COLO829 (cell line): ENCODE data around the gene NBEAL2.
"Not testable (repeated sequence)": the region's sequence is repeated elsewhere in the genome, so short reads cannot be mapped to it uniquely, and the experiment has no call there.

ENCODE experiments used
- DNase-seq: peaks from one replicate; pipeline ENCODE4 v3.0.0; 2012; ENCODE audit warnings: low spot score

The NBEAL2 gene

DNA sequence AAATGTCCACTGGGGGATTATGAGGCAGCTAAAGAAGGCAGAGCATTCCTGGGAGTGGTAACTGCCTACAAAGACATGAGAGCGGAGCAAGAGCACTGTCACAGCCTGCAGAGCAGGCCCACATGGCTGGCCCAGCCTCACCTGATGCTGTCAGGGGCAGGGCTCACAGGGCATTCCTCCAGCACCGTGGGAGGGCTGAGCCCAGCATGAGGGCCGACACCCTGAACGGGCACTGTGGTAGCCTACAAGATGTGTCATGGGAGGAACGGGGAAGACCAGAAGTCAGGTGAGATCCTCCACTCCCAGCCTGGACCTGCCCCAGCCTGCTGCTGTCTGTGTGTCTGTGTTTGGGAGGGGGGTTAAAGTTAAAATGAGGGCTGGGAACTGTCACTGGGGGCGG lies 33.0 kb upstream of the NBEAL2 start:
- DNase-seq = no peak

DNA sequence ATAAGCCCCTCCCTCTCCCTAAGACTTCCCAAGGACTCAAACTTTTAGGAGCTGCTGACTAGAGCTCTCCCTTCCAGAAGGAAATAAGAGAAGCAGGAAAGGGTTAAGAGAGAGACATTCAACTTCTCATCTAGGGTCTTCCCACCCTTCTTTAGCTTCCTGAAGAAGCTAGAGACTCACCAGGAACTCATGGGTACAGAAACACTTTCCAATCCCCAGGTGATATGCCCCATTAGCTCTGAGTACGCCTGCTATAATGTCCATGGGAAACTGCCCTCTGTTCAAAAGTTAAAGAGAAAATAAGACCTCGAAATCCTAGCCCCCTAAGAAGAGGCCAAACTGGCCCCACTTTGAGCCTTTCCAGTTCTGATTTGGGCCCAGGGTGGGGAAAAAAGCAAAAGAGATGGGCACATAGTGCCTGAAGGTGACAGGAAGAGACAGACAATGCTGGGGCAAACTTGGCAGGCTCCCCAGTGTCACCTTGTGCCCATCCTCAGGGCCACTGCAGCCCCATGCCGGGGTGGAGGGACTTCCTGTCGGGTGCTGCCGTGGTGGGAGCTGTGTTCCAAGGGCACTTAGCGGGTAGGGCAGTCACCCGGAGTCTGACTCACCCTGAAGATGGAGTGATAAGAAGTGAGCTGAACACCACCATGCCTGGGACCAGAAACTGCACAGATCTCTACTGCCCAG lies 32.5 kb upstream of the NBEAL2 start:
- no peak for DNase-seq

GRCh38 chr3:46947546-46947901 lies 31.9 kb upstream of the NBEAL2 start:
- DNase-seq = no peak

DNA sequence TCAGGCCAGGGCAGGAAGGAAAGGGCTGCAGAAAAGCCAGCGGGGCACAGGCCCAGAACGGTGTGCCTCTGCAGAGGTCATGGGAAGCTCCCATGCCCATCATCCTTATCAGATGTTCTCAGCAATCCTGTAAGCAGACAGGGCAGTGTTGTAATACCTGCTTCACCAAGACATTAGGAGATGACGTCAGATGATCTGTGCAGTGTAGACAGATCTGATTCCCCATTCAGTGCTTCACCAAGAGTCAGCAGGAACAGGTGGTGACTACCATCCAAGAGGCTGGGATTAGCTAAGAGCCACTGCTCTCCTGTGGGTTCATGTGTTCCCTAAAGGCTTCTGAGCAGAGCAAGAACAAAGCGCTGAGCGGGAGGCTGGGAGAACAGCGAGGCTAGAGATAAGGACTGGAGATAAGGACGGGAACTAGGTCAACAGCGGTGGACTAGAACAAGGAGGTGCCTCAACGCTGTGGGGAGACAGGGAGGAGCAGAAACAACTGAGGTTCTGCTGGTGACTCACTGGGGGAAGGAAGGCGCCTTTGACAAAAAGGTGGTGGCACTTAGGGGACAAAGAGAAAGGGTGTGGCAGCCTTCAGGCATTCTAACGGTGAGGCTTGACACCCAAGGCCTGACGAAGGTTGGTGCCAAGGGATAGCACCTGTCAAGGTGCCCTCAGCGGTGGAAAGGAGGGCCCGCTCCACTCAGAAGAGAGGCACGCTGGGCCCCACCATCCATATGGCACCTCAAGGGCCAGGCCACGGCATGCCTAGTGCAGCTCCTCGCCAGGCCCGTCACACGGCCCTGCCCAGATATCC lies 31.3 kb upstream of the NBEAL2 start:
- no peak for DNase-seq

GRCh38 chr3:46948830-46949671 lies 30.4 kb upstream of the NBEAL2 start:
- DNase-seq = no peak

DNA sequence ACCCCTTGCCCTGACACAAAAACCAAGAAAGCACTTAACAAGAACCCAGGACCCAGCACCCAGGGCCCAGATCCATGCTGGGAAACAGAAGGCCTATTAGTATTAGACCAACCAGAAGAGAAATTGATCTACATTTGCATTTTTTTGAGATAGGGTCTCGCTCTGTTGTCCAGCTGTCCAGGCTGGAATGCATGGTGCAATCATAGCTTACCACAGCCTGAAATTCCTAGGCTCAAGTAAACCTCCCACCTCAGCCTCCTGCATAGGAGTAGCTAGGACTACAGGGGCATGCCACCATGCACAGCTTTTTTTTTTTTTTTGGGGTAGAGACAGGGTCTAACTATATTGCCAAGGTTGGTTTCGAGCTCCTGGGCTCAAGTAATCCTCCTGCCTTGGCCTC lies 29.3 kb upstream of the NBEAL2 start:
- DNase-seq = no peak

DNA sequence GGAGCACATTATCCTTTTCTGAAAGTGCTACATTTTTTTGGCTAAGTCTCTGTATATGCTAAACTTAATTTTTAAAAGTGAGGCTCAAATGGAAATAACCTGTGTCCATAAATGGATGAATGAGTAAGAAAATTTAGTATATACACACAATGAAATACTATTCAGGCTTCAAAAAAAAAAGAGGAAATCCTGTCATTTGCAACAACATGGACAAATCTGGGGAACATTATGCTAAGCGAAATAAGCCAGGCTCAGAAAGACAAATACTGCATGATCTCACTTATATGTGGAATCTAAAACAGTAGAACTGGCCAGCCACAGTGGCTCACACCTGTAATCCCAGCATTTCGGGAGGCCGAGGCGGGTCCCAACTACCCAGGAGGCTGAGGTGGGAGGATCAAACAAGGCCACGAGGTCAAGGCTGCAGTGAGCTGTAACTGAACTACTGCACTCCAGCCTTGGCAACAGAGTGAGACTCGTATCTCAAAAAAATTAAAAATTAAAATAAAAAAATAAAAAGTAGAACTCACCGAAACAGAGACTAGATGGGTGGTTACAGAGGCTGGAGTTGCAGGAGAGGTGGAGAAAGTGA lies 28.7 kb upstream of the NBEAL2 start:
- no peak for DNase-seq

DNA sequence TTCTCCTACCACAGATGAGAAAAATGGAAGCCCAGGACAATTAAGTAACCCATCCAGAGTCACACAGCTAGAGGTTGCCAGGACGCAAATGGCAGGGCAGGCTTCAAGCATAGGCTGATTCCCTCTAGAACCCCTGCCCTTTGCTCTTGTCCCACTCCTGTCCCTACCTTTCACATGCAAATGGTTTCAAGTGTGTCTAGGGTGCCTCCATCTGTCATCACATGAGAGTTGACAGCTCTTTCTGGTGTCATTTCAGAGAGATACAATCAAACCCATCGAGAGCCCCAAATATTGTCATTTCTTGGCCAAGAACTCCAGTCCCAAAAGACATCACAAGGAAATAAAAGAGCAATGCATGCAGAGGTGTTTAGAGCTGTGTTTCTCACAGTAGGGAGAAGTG lies 26.7 kb upstream of the NBEAL2 start:
- no peak for DNase-seq

GRCh38 chr3:46953234-46954010 lies 26.0 kb upstream of the NBEAL2 start:
- no peak for DNase-seq

GRCh38 chr3:46954178-46954577 lies 25.3 kb upstream of the NBEAL2 start:
- DNase-seq = no peak

DNA sequence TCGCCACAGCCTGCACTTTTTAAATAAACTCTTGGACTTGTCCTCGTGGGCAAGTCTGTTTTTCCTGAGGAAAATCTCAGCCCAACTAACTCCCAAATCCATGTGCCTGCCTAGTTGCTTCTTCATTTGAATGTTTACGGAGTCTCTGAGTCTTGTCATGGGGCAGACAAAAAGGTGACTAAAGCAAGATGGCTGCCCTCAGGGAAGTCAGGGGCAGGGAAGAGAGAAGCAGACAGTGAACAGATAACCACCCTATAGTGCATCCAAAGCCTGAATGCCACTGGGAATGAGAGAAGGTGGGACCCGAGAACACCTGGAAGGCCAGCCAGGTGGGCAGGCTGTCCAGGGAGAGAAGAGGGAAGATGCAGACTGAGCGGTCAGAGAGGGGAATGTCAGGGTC lies 24.3 kb upstream of the NBEAL2 start:
- no peak for DNase-seq

- DNase-seq = no peak
Observed at GRCh38 chr3:46955801-46956259, 23.6 kb upstream of the NBEAL2 start.

DNA sequence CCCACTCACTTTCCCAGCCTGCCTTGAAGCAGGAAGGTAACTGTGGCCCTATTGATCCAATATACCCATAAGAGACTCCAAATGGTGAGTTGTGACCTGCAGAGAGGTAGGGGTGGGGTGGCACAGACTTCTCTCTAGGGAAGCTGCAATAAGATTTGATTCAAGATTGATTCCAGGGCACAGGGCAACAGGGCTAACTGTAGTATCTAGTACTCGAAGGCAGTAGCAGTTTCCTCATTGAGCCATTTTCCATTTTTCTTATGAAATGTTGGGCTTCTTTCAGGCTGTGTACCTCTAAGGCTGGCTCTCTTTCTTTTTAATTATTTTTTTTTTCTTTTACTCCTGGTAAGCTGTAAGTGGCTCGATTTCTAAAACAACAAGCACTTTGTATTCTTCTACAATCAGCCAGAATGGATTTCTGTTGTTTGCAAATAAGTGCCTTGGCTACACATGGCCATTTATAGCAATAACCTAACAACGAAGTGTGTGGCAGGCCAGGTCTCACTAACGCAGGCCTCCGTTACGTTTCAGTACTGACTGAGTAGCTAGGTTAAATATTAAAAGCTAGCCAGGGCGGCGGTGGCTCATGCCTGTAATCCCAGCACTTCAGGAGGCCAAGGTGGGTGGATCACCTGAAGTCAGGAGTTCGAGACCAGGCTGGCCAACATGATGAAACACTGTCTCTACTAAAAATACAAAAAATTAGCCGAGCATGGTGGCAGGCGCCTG lies 22.2 kb upstream of the NBEAL2 start:
- DNase-seq = no peak

DNA sequence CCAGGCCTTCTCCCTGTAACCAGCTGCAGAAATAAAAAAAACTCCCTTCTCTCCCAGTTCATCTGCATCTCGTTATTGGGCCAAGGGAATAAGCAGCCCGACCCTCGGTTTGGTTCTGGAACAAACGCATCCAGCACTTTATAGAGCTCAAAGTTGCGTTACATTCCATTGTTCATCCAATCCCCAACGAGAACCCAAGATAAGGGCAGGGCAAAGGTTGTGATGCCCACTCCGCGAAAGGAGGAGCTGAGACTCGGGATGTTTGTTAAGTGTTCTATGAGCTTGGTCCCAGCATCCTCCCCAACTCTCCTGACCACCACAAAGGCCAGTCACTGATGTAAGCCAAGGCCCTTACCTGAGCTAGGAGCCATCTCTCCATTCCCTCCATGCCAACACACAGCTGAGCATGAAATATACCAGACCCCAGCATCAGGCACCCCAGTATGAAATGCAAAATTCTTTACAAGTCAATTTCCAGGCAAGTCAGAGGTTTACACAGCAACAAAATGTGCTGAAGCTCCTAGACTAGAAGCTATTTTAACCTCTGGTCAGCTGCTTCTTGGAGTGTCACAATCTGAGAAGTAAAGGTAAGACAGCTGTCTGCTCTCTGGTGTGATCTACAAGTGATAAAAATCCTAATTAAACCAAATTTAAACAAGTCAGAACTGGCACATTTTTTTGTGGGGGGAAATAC lies 20.9 kb upstream of the NBEAL2 start:
- no peak for DNase-seq

DNA sequence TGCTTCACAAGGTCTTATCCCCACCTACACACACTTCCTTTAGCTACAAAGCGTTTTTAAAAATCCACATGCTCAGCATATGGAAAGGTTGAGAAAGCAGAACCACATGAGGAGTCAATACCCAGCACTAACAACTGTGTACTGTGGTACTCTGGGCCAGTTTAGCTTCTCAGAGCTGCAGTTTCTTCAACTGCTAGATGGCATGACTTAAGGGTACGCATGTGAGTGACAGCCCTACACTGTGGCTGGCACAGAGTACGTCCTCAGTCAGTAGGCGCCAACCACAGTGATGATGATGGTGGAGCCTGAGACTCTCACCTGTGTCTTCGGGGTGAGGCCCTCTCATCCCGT lies 20.3 kb upstream of the NBEAL2 start:
- DNase-seq = no peak

- no peak for DNase-seq
Observed at GRCh38 chr3:46960081-46960701, 19.3 kb upstream of the NBEAL2 start.

GRCh38 chr3:46960835-46961234 lies 18.6 kb upstream of the NBEAL2 start:
- DNase-seq = no peak

DNA sequence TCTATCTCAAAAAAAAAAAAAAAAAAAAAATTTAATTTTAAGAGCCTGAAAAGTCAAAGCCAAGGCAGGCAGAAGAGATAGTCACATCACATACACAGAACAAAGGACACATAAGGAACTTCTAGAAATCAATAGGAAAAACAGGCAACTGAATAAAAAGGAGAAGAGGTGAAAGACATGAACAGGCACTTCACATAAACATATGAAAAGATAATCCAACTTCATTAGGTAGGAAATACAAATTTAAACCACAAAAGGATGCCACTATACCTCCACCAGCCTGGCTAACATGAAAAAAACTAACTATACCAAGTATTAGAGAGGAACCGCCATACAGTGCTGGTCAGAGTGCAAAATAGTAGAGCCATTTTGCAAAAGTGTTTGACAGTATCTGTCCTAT lies 17.0 kb upstream of the NBEAL2 start:
- DNase-seq = no peak

- no peak for DNase-seq
Observed at GRCh38 chr3:46962990-46963389, 16.5 kb upstream of the NBEAL2 start.

- not testable (repeated sequence) for DNase-seq
Observed at GRCh38 chr3:46964038-46964590, 15.4 kb upstream of the NBEAL2 start.
